ENCODE results near the gene BDH1. TPM values are rescaled to one million over a fixed set of nuclear protein-coding genes. Genes with fewer than 3 reads are reported as not detected.
"Not testable (repeated sequence)": the region's sequence is repeated elsewhere in the genome, so short reads cannot be mapped to it uniquely, and the experiment has no call there.

The BDH1 gene
- total RNA-seq, 1 donor from 2014 or later = 90.0 TPM

DNA sequence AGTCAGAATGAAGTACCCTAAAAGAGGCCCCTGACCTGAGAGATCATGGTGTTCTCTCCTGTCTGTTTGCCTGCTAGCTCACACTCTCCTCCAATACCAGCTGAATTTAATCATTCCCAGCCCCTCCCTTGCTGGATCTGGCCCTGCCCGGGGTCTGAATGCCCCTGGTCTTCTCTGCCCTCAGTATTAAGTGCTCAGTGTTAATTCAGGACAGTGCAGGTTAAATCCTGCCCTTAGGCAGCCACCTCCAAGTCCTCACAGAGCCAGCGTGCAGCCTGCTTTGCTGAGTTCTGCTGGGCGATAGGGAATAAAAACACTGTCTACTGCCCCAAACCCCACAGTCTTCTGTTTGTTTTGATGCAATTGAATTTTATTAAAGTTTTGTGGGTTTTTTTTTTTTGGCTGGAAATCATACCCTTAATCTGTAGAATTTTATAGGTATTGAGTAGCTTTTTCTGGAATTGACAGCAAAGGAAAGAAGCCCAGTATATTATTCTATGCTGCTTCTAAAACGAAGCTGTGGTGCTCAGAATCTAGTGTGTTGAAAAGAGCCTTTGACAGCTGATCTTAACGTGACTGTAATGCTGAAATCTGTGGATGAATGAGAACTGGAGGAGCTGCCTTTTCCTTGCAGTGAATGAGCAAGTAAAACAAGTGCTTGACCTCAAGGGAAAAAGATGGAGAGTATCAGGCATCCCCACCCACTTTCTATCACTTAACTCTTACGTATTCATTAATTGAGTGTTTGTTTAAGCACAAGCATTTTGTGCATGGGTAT is 12.3 kb upstream of the BDH1 start:
- TF ChIP-seq, protein P1, sequence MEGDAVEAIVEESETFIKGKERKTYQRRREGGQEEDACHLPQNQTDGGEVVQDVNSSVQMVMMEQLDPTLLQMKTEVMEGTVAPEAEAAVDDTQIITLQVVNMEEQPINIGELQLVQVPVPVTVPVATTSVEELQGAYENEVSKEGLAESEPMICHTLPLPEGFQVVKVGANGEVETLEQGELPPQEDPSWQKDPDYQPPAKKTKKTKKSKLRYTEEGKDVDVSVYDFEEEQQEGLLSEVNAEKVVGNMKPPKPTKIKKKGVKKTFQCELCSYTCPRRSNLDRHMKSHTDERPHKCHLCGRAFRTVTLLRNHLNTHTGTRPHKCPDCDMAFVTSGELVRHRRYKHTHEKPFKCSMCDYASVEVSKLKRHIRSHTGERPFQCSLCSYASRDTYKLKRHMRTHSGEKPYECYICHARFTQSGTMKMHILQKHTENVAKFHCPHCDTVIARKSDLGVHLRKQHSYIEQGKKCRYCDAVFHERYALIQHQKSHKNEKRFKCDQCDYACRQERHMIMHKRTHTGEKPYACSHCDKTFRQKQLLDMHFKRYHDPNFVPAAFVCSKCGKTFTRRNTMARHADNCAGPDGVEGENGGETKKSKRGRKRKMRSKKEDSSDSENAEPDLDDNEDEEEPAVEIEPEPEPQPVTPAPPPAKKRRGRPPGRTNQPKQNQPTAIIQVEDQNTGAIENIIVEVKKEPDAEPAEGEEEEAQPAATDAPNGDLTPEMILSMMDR (IDR thresholded peaks at IDR 0.05; ENCODE audit: borderline replicate concordance) = no peak
- intact Hi-C loops (cut with micrococcal nuclease) = no loop called here
- DNase-seq = no peak
- Histone ChIP-seq H3K36me3 (no peaks in the 10 kb centered on the region), H3K27ac (replicated peaks) (no peak overlapping the region), H3K27me3 (ENCODE audit: low read depth) (peaks cover 54% of the 10 kb centered on the region), H3K9me3 (replicated peaks) (peaks cover 12% of the 10 kb centered on the region), H3K4me3 (no peak overlapping the region), H3K4me1 (no peaks in the 10 kb centered on the region)

DNA sequence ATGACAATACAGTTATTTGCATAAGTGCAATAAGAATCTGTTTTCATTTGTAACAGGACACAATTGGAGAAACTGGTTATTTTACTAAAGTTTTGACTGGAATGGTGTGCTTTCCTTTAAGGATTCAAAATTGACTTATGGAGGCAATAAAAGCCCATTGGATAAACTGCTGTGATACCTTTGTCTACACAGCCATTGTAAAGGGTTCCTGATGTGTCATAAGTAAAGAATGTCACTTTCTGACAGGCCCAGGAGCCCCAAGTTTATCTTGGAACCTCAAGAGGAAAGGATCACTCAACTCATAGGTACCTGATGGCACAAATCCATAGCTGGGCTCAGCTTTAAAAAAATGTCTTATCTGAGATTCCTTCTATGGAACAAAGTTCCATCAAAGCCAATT is 10.4 kb upstream of the BDH1 start:
- H3K4me3 ChIP-seq; DNase-seq; intact Hi-C loops (cut with micrococcal nuclease); H3K36me3 ChIP-seq; H3K4me1 ChIP-seq; H3K27ac ChIP-seq (replicated peaks): not testable (repeated sequence)
- H3K27me3 ChIP-seq (ENCODE audit: low read depth) = peaks cover 58% of the 10 kb centered on the region
- peaks cover 12% of the 10 kb centered on the region for H3K9me3 ChIP-seq (replicated peaks)

- no peak for DNase-seq
- Histone ChIP-seq H3K4me3 (no peak overlapping the region), H3K27ac (replicated peaks) (no peak overlapping the region), H3K36me3 (no peaks in the 10 kb centered on the region), H3K4me1 (no peaks in the 10 kb centered on the region), H3K27me3 (ENCODE audit: low read depth) (peaks cover 63% of the 10 kb centered on the region), H3K9me3 (replicated peaks) (peaks cover 12% of the 10 kb centered on the region)
- intact Hi-C loops (cut with micrococcal nuclease) = no loop called here
- TF ChIP-seq, protein P1 (IDR thresholded peaks at IDR 0.05; ENCODE audit: borderline replicate concordance) = no peak
Observed at GRCh38 chr3:197564097-197564843, 8.5 kb upstream of the BDH1 start.

GRCh38 chr3:197562398-197563251 is 6.9 kb upstream of the BDH1 start:
- H3K27ac ChIP-seq (replicated peaks) = no peak overlapping the region
- intact Hi-C loops (cut with micrococcal nuclease) = no loop called here
- H3K27me3 ChIP-seq (ENCODE audit: low read depth) = peaks cover 62% of the 10 kb centered on the region
- no peaks in the 10 kb centered on the region for H3K4me1 ChIP-seq
- H3K9me3 ChIP-seq (replicated peaks) = peaks cover 12% of the 10 kb centered on the region
- DNase-seq = no peak
- H3K36me3 ChIP-seq = no peaks in the 10 kb centered on the region
- TF ChIP-seq, protein P1 (IDR thresholded peaks at IDR 0.05; ENCODE audit: borderline replicate concordance) = no peak
- no peak overlapping the region for H3K4me3 ChIP-seq

GRCh38 chr3:197561926-197562325 is 6.2 kb upstream of the BDH1 start:
- DNase-seq = no peak

More at GRCh38 chr3:197561926-197562325, 6.2 kb upstream of the BDH1 start:
- TF ChIP-seq, protein P1 (IDR thresholded peaks at IDR 0.05; ENCODE audit: borderline replicate concordance) = no peak
- Histone ChIP-seq H3K9me3 (replicated peaks) (peaks cover 12% of the 10 kb centered on the region), H3K27ac (replicated peaks) (no peak overlapping the region), H3K4me1 (no peaks in the 10 kb centered on the region), H3K36me3 (no peaks in the 10 kb centered on the region), H3K4me3 (no peak overlapping the region), H3K27me3 (ENCODE audit: low read depth) (peaks cover 62% of the 10 kb centered on the region)
- intact Hi-C loops (cut with micrococcal nuclease) = no loop called here

All from left ventricle myocardium inferior (tissue), 1 donor.